Prostate gland (tissue), 2 donors: ENCODE results near the gene PILRB.

Experiments
- CTCF ChIP-seq, 4 experiments: fragments of 200-600 bp in 2 of 4; fragments of 450-650 bp in 2 of 4; sonication (generic) in 2 of 4; IDR thresholded peaks; 1 replicate in 3 of 4; 2 replicates in 1 of 4; pipeline ENCODE4 v1.5.1; 2016 to 2019; ENCODE audit warnings: antibody characterized with exemption in 4 of 4, mild to moderate bottlenecking in 2 of 4, moderate library complexity in 2 of 4
- POLR2AphosphoS5 ChIP-seq: sonication (generic); formaldehyde crosslinking; IDR thresholded peaks from one replicate; pipeline ENCODE4 v1.6.1; 2017; ENCODE audit warnings: antibody characterized with exemption

- TF ChIP-seq POLR2AphosphoS5 (no peak), CTCF (IDR thresholded peaks at IDR 0.05) (no peak)
Observed at GRCh38 chr7:100384628-100385294, 26.8 kb downstream of the PILRB start.
